Hepatocyte (in vitro differentiated cells): ENCODE data around the gene CPLX4. TPM values are rescaled to one million over a fixed set of nuclear protein-coding genes. Genes with fewer than 3 reads are reported as not detected.

Source experiments
- DNase-seq: peaks from one replicate; pipeline ENCODE4 v3.0.0-alpha.2; 2016; ENCODE audit warnings: low spot score
- H2AFZ ChIP-seq: fragments of 200-600 bp; sonication (generic); 2 replicates; pipeline ENCODE4 v1.6.0; 2016; ENCODE audit warnings: antibody characterized with exemption, mild to moderate bottlenecking
- H3K27ac ChIP-seq: fragments of 200-600 bp; sonication (generic); 2 replicates; pipeline ENCODE4 v1.5.1; 2016; ENCODE audit warnings: mild to moderate bottlenecking
- H3K27me3 ChIP-seq: fragments of 200-600 bp; sonication (generic); 2 replicates; pipeline ENCODE4 v1.6.1; 2016
- H3K36me3 ChIP-seq: fragments of 200-600 bp; sonication (generic); replicated peaks from 2 replicates; pipeline ENCODE4 v1.5.1; 2016; ENCODE audit warnings: low read depth; ENCODE audit not compliant: insufficient read depth
- H3K4me1 ChIP-seq: fragments of 200-600 bp; sonication (generic); 2 replicates; pipeline ENCODE4 v1.5.1; 2016; ENCODE audit warnings: mild to moderate bottlenecking, moderate library complexity; ENCODE audit not compliant: insufficient read depth
- H3K4me2 ChIP-seq: fragments of 200-600 bp; sonication (generic); 2 replicates; pipeline ENCODE4 v1.6.0; 2016
- H3K4me3 ChIP-seq: fragments of 200-600 bp; sonication (generic); 2 replicates; pipeline ENCODE4 v1.5.1; 2016; ENCODE audit warnings: mild to moderate bottlenecking
- H3K79me2 ChIP-seq: fragments of 200-600 bp; sonication (generic); 2 replicates; pipeline ENCODE4 v1.6.0; 2017; ENCODE audit warnings: mild to moderate bottlenecking
- H3K9me2 ChIP-seq: fragments of 200-600 bp; sonication (generic); replicated peaks from 2 replicates; pipeline ENCODE4 v1.6.0; 2017; ENCODE audit warnings: mild to moderate bottlenecking; ENCODE audit not compliant: insufficient read depth
- H3K9me3 ChIP-seq: fragments of 200-600 bp; sonication (generic); 2 replicates; pipeline ENCODE4 v1.5.1; 2016; ENCODE audit warnings: low read depth, mild to moderate bottlenecking
- H4K20me1 ChIP-seq: fragments of 200-600 bp; sonication (generic); 2 replicates; pipeline ENCODE4 v1.6.0; 2016; ENCODE audit warnings: mild to moderate bottlenecking; ENCODE audit not compliant: insufficient read depth, poor library complexity, severe bottlenecking
- EZH2 ChIP-seq: fragments of 200-600 bp; sonication (generic); IDR thresholded peaks from 2 replicates; pipeline ENCODE4 v1.6.1; 2016; ENCODE audit warnings: antibody characterized with exemption, mild to moderate bottlenecking, borderline replicate concordance
- EZH2phosphoT487 ChIP-seq: fragments of 200-600 bp; sonication (generic); IDR thresholded peaks from one replicate; pipeline ENCODE4 v1.6.1; 2018; ENCODE audit warnings: antibody characterized with exemption, mild to moderate bottlenecking, low read depth, moderate library complexity; ENCODE audit not compliant: unreplicated experiment, severe bottlenecking
- WGBS: methylation state at CpG from one replicate; pipeline ENCODE4 v1.1.6; 2016; ENCODE audit warnings: low lambda C conversion rate; ENCODE audit errors: missing lambda C conversion rate; 5-methylcytosine and 5-hydroxymethylcytosine counted together
- polyA plus RNA-seq: library from polyadenylated mRNA; unstranded; fragments of >200 nt; fragmentation: Nextera tagmentation; extraction: Ambion mirVana; gene quantifications from 2 replicates; pipeline ENCODE4 v1.2.1, GENCODE V29; 2016
- total RNA-seq: library from RNA; depleted of rRNA; stranded (reverse); fragments of >200 nt; gene quantifications from 2 replicates; pipeline ENCODE4 v1.2.3, GENCODE V29; 2014
- TF ChIP-seq, protein P1 (sequence below): fragments of 200-600 bp; sonication (generic); IDR thresholded peaks from 2 replicates; pipeline ENCODE4 v1.5.1; 2016; ENCODE audit warnings: antibody characterized with exemption, mild to moderate bottlenecking; ENCODE audit not compliant: poor library complexity

The CPLX4 gene
- total and polyA plus RNA-seq, 2 experiments from 2014 or later: not detected

DNA sequence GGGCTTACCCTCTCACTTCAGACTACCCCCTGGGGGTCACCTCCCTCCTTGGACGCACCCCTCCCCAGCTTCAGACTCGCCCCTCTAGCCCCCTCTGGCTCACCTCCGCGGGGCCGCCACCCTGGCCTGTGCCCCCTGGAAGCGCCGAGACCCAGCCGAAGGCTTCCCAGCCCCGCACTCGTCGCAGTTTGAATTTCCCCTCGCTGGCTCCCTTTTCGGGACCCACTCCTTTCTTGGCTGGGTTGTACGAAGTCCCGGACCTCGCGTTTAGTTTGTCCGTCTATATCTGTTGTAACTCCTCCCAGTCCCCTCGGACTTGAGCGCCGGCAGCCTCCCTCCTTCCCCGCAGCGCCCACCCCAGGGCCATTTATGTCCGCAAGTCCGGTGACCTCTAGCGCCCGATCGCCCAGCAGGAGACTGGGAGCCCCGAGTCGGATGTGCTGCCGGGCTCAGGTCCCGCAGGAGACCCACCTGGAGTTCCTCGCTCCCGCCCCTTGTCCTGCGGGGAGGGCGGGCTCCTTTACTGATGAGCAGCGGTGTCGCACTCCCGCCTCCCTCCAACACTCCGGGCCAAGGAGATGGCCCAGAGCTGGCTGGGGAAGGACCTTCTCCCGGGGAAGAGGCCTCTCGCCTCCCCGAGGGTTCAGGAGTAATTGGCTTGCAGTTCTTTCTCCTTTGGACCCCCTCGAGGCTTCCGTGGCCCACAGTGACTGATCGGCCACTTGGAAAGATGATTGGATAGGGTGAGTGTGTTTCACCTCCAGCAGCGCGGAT is 44.5 kb downstream of the CPLX4 start:
- WGBS: 4% methylated on average over 31 of the region's 48 CpGs
- Histone ChIP-seq H2AFZ (no peak overlapping the region), H3K27ac (no peak overlapping the region), H3K4me3 (no peak overlapping the region), H3K79me2 (no peaks in the 10 kb centered on the region), H3K27me3 (peaks cover 97% of the 10 kb centered on the region), H3K9me3 (no peaks in the 10 kb centered on the region), H4K20me1 (no peaks in the 10 kb centered on the region), H3K36me3 (no peaks in the 10 kb centered on the region), H3K9me2 (no peaks in the 10 kb centered on the region), H3K4me1 (peaks cover 9% of the 10 kb centered on the region), H3K4me2 (peak overlapping the region; percentile 73)
- TF ChIP-seq EZH2phosphoT487: no peak
- peak; percentile 94 for TF ChIP-seq EZH2
- TF ChIP-seq, protein P1, sequence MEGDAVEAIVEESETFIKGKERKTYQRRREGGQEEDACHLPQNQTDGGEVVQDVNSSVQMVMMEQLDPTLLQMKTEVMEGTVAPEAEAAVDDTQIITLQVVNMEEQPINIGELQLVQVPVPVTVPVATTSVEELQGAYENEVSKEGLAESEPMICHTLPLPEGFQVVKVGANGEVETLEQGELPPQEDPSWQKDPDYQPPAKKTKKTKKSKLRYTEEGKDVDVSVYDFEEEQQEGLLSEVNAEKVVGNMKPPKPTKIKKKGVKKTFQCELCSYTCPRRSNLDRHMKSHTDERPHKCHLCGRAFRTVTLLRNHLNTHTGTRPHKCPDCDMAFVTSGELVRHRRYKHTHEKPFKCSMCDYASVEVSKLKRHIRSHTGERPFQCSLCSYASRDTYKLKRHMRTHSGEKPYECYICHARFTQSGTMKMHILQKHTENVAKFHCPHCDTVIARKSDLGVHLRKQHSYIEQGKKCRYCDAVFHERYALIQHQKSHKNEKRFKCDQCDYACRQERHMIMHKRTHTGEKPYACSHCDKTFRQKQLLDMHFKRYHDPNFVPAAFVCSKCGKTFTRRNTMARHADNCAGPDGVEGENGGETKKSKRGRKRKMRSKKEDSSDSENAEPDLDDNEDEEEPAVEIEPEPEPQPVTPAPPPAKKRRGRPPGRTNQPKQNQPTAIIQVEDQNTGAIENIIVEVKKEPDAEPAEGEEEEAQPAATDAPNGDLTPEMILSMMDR: no peak
- DNase-seq: no peak

DNA sequence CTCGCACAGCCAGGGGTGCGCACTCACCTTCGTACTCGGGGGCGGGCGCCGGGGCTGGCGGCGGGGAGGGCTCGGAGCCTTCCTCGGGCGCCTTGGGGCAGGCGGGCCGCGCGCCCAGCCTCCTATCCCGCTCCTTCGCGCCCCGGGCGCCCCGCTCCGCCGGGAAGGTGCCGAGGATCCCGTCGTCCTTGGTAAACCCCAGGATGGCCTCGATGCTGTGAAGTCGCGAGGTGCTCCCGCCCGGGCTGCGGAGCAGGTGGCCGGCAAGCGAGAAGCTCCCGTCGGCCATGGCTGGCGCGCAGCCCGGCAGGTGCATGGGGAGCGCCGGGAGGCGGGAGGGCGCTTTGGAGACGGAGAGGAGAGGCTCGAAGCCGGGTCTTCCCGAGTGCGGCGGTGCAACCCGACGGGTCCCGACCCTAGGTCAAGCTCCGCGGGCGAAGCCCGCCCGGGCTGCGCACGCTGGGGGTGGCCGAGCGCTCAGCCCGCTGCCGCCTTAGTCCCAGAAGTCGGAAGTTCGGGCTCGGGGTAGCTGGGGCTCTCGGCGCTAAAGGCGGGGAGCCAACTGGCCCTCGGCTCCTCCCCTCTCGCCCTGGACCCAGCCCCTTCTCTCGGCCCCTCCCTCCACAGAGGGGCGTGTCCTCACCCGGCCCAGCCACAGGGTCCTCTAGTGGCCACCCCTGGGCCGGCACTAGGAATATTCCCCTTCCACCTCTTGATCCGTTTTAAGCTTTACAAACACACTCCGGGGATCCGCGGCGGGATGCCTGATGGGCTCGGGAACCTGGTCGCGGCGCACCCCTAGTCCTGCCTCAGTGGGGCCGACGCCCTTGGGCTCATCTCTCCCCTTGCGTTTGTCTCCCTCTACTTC is 45.3 kb downstream of the CPLX4 start, which contains the start of gene RAX:
Gene RAX (minus strand): TSS at position 564 of the 868 bp plus-strand sequence. CDS start 248 bp downstream, at position 316.
- 1% methylated on average over 66 of the region's 88 CpGs for WGBS
- Histone ChIP-seq H3K79me2 (no peaks in the 10 kb centered on the region), H3K27me3 (peaks cover 98% of the 10 kb centered on the region), H3K4me3 (no peak within 1 kb of the TSS), H3K36me3 (no peaks in the 10 kb centered on the region), H3K9me3 (no peaks in the 10 kb centered on the region), H4K20me1 (no peaks in the 10 kb centered on the region), H3K4me2 (peak within 1 kb of the TSS; percentile 73), H3K9me2 (no peaks in the 10 kb centered on the region), H3K27ac (no peak within 1 kb of the TSS), H3K4me1 (peaks cover 17% of the 10 kb centered on the region), H2AFZ (peak within 1 kb of the TSS; percentile 31)
- TF ChIP-seq, protein P1: peak; percentile 11
- TF ChIP-seq EZH2phosphoT487 (no peak), EZH2 (peak; percentile 47)
- DNase-seq: peak; percentile 50

GRCh38 chr18:59272221-59272888 is 46.1 kb downstream of the CPLX4 start:
- peaks cover 17% of the 10 kb centered on the region for H3K4me1 ChIP-seq
- 6% methylated on average over 52 of the region's 52 CpGs for WGBS
- no peak overlapping the region for H3K4me3 ChIP-seq

More at GRCh38 chr18:59272221-59272888, 46.1 kb downstream of the CPLX4 start:
- TF ChIP-seq EZH2phosphoT487 (no peak), EZH2 (peak; percentile 79)
- TF ChIP-seq, protein P1: no peak
- H4K20me1 ChIP-seq: no peaks in the 10 kb centered on the region
- no peaks in the 10 kb centered on the region for H3K36me3 ChIP-seq
- peak overlapping the region; percentile 73 for H3K4me2 ChIP-seq
- H3K27me3 ChIP-seq: peaks cover 98% of the 10 kb centered on the region
- no peak for DNase-seq
- peak overlapping the region; percentile 31 for H2AFZ ChIP-seq
- H3K9me3 ChIP-seq: no peaks in the 10 kb centered on the region
- H3K79me2 ChIP-seq: no peaks in the 10 kb centered on the region
- H3K9me2 ChIP-seq: no peaks in the 10 kb centered on the region
- no peak overlapping the region for H3K27ac ChIP-seq
